T-helper 17 cell (primary cell): ENCODE data around the gene SESN3. TPM values are rescaled to one million over a fixed set of nuclear protein-coding genes. Genes with fewer than 3 reads are reported as not detected.

Experiments
- ATAC-seq: fragments of 150-1000 bp; cut with Tn5 transposase; 2 replicates; pipeline ENCODE4 v1.10.0; 2021; ENCODE audit warnings: mild to moderate bottlenecking, moderate library complexity
- DNase-seq, 3 donors: peaks; one replicate each; pipeline versions ENCODE4 v3.0.0 to v3.0.0-alpha.2; 2020 to 2021
- H3K9me3 ChIP-seq: one replicate; pipeline ENCODE4 v1.7.0; 2013; ENCODE audit warnings: low read length, mild to moderate bottlenecking; ENCODE audit not compliant: control insufficient read depth, poor library complexity, severe bottlenecking
- H3K27ac Mint-ChIP-seq: one replicate; pipeline ENCODE4 v1.8.0; 2022; ENCODE audit warnings: mild to moderate bottlenecking, moderate library complexity, mixed read lengths
- H3K27me3 Mint-ChIP-seq: one replicate; pipeline ENCODE4 v1.8.0; 2022; ENCODE audit warnings: mixed read lengths
- H3K36me3 Mint-ChIP-seq: one replicate; pipeline ENCODE4 v1.8.0; 2022; ENCODE audit warnings: low read depth, mixed read lengths
- H3K4me1 Mint-ChIP-seq: one replicate; pipeline ENCODE4 v1.8.0; 2022; ENCODE audit warnings: mild to moderate bottlenecking, mixed read lengths
- H3K4me3 Mint-ChIP-seq: one replicate; pipeline ENCODE4 v1.8.0; 2022; ENCODE audit warnings: mild to moderate bottlenecking, moderate library complexity, mixed read lengths
- total RNA-seq, 4 donors: library from RNA in 2 of 4; stranded (reverse) in 2 of 4; gene quantifications; one replicate each; pipeline ENCODE4 v1.2.3 and lab custom pipeline; 2022 to 2026

SESN3 gene
- total RNA-seq, 2 donors from 2014 or later = 48.7 to 53.0 TPM

DNA sequence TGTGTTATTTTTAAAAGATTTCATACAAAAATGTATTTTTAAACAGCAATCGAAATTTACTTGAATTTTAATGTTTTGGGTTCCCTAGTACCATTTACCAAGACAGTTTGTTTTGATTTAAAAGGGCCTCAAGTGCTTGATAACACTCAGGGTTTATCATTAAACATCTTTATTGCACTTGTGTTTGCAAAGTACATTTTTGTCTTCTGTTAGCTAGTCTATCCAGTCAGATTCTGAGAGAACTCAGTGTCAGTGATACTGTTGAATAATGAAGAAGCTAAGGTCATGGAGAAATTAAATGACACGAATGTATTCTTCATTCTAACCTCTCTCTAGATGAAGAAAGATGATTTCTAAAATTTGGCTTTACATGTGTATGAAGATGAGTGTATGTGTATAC lies 12.7 kb upstream of the SESN3 start:
- H3K36me3 Mint-ChIP-seq = peaks cover 2% of the 10 kb centered on the region
- H3K4me1 Mint-ChIP-seq = peaks cover 7% of the 10 kb centered on the region
- H3K27ac Mint-ChIP-seq = no peak overlapping the region
- H3K9me3 ChIP-seq = no peaks in the 10 kb centered on the region
- H3K4me3 Mint-ChIP-seq = no peak overlapping the region
- no peak for ATAC-seq
- DNase-seq = no peak
- peaks cover 14% of the 10 kb centered on the region for H3K27me3 Mint-ChIP-seq

GRCh38 chr11:95242845-95243605 lies 12.0 kb upstream of the SESN3 start:
- DNase-seq = no peak

GRCh38 chr11:95242091-95242844 lies 11.3 kb upstream of the SESN3 start:
- Mint-ChIP-seq H3K4me3 (no peak overlapping the region), H3K27me3 (peaks cover 14% of the 10 kb centered on the region), H3K36me3 (peaks cover 2% of the 10 kb centered on the region), H3K27ac (no peak overlapping the region), H3K4me1 (peaks cover 7% of the 10 kb centered on the region)
- ATAC-seq = no peak
- H3K9me3 ChIP-seq = no peaks in the 10 kb centered on the region
- DNase-seq = no peak

More at GRCh38 chr11:95242845-95243605, 12.0 kb upstream of the SESN3 start:
- H3K27ac Mint-ChIP-seq = no peak overlapping the region
- H3K4me3 Mint-ChIP-seq = no peak overlapping the region
- H3K4me1 Mint-ChIP-seq = peaks cover 7% of the 10 kb centered on the region
- H3K9me3 ChIP-seq = no peaks in the 10 kb centered on the region
- ATAC-seq = no peak
- H3K36me3 Mint-ChIP-seq = peaks cover 2% of the 10 kb centered on the region
- H3K27me3 Mint-ChIP-seq = peaks cover 14% of the 10 kb centered on the region

- Mint-ChIP-seq H3K4me3 (peak overlapping the region; percentile 67), H3K27me3 (peaks cover 14% of the 10 kb centered on the region), H3K36me3 (peaks cover 2% of the 10 kb centered on the region), H3K4me1 (peaks cover 7% of the 10 kb centered on the region), H3K27ac (no peak overlapping the region)
- no peak for ATAC-seq
- no peaks in the 10 kb centered on the region for H3K9me3 ChIP-seq
- DNase-seq = no peak
These were observed 10.7 kb upstream of the SESN3 start for GRCh38 chr11:95241681-95242081.

GRCh38 chr11:95239871-95240649 lies 9.1 kb upstream of the SESN3 start:
- Mint-ChIP-seq H3K4me1 (peaks cover 8% of the 10 kb centered on the region), H3K27me3 (peaks cover 8% of the 10 kb centered on the region), H3K27ac (no peak overlapping the region), H3K4me3 (no peak overlapping the region), H3K36me3 (no peaks in the 10 kb centered on the region)
- DNase-seq (no peak), ATAC-seq (no peak)
- H3K9me3 ChIP-seq = no peaks in the 10 kb centered on the region

DNA sequence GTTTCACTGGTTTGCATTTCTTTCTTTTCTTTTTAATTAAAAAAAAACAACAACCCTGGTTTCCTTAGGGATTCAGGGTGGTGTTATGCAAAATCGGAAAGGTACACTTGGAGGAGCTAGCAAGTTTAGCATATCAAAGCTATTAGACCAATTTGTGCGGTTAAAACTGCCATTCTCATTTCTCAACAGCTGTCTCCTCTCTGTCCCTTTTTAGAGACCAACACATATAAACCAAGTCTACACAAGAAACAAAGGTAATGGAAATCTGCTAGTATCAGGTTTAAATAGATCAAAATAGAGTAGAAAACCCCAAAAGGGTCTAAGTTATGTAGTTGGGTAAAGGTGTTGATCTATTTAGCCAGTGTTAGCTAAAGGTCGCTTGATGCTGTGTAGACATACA lies 1.7 kb upstream of the SESN3 start:
- no peak overlapping the region for H3K4me3 Mint-ChIP-seq
- no peaks in the 10 kb centered on the region for H3K9me3 ChIP-seq
- H3K4me1 Mint-ChIP-seq = peaks cover 32% of the 10 kb centered on the region
- DNase-seq = no peak
- H3K36me3 Mint-ChIP-seq = no peaks in the 10 kb centered on the region
- H3K27ac Mint-ChIP-seq = no peak overlapping the region
- no peaks in the 10 kb centered on the region for H3K27me3 Mint-ChIP-seq
- ATAC-seq = no peak

GRCh38 chr11:95231881-95232605 lies 1.0 kb upstream of the SESN3 start:
- ATAC-seq = peak; percentile 35
- Mint-ChIP-seq H3K27me3 (no peaks in the 10 kb centered on the region), H3K4me1 (peaks cover 34% of the 10 kb centered on the region), H3K36me3 (no peaks in the 10 kb centered on the region), H3K27ac (no peak overlapping the region), H3K4me3 (no peak overlapping the region)
- no peaks in the 10 kb centered on the region for H3K9me3 ChIP-seq
- DNase-seq = peak; percentile 55 to 58 (median 55)

DNA sequence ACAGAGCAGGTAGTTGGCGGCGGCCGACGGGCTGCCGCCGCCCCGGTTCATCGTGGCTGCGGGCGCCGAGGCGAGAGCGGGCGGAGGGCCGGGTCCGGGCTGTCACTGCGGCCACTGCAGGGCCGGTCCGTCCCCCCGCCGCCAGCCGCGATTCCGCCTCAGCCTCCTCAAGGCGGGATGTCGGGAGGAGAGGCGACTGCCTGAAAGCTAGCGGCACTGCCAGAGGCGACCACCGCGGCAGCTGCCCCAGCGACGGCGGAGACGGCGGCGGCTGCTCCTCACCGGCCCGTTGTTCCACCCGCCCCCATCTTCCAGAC lies 234 bp downstream of the SESN3 start:
- DNase-seq (no peak), ATAC-seq (no peak)

DNA sequence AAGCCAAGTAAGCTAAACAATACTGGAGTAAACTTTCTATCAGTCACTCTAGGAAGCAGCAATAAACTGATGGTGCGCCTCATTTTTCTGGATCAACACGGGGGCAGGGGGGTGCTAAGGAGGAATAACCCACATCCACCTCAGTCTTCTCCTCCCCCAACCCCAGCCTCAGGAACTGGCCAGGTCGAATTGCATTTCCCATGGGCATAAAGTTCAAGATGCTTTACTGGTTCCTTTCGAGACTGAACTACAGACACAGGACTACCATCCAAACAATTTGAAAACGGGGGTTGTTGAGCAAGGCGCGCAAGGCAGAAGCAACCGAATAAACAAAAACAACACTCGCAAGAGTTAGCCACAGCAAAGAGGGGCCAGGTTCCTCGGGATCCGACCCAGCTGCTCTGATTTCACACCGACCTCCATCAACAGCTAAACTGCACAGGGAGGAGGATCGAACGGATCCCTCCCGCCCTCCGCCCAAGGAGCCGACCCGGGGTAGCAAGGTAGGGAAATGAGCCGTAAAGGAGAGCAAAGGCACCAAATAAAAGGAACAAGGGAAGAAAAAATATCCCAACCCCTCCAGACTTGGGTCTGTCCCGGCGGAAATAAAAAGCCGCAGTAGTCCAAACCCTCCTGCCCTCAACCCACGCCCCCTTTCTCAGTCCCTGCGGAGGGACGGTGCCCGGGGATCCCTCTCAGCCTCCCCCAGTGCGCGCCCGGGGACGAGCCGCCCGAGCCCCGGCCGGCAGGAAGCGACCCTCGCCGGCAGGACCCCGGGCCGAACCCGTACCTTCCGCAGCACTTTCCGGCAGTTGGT lies 801 bp downstream of the SESN3 start:
- ATAC-seq = no peak

More for the DNA sequence above, 234 bp downstream of the SESN3 start:
- H3K36me3 Mint-ChIP-seq = no peaks in the 10 kb centered on the region
- no peak overlapping the region for H3K27ac Mint-ChIP-seq
- H3K4me1 Mint-ChIP-seq = peaks cover 37% of the 10 kb centered on the region
- no peaks in the 10 kb centered on the region for H3K27me3 Mint-ChIP-seq
- H3K4me3 Mint-ChIP-seq = no peak overlapping the region
- no peaks in the 10 kb centered on the region for H3K9me3 ChIP-seq

DNA sequence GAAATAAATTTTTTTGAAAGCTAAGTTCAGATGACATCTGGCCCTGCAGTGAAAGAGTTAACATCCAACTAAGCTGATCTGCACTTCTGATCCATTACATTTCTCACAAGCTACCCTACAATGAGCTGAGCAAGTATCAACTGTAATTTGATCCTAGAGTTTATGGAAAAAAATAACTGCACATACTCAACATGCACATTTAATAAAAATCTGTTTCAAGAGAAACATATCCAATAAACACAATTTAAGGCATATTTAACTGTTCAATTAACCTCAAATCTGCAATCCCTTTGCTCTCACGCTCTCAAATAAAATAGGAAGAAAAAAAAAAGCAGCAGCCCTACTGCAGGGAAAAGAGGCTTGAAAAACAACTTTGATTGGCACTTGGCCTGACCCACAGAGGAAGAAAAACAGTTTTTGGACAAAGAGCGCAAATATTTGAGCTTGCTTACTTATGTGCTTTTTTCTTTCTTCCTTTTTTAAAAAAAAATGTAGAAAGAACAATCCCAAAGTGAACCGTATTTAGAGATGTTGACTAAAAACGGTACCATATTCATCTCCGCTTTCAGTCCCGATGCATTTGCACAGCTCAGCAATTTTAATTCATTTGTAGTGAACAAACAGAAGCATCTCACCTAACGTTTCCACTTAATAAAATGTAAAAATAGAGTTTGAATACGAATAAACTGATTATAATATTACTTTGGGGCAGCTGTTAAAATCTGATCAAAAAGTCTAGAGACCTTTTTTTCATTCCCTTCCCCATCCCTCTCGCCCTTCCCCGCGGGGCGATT lies 1.6 kb downstream of the SESN3 start:
- H3K4me1 Mint-ChIP-seq = peaks cover 32% of the 10 kb centered on the region
- H3K4me3 Mint-ChIP-seq = no peak overlapping the region
- DNase-seq (no peak), ATAC-seq (no peak)
- peak overlapping the region; percentile 92 for H3K27ac Mint-ChIP-seq
- H3K27me3 Mint-ChIP-seq = no peaks in the 10 kb centered on the region
- no peaks in the 10 kb centered on the region for H3K36me3 Mint-ChIP-seq
- H3K9me3 ChIP-seq = no peaks in the 10 kb centered on the region

More for the DNA sequence above, 801 bp downstream of the SESN3 start:
- no peaks in the 10 kb centered on the region for H3K36me3 Mint-ChIP-seq
- no peaks in the 10 kb centered on the region for H3K9me3 ChIP-seq
- H3K27ac Mint-ChIP-seq = peak overlapping the region; percentile 92
- peaks cover 34% of the 10 kb centered on the region for H3K4me1 Mint-ChIP-seq
- DNase-seq = peak in 1 of 3 donors; percentile 18
- H3K27me3 Mint-ChIP-seq = no peaks in the 10 kb centered on the region
- H3K4me3 Mint-ChIP-seq = no peak overlapping the region

DNA sequence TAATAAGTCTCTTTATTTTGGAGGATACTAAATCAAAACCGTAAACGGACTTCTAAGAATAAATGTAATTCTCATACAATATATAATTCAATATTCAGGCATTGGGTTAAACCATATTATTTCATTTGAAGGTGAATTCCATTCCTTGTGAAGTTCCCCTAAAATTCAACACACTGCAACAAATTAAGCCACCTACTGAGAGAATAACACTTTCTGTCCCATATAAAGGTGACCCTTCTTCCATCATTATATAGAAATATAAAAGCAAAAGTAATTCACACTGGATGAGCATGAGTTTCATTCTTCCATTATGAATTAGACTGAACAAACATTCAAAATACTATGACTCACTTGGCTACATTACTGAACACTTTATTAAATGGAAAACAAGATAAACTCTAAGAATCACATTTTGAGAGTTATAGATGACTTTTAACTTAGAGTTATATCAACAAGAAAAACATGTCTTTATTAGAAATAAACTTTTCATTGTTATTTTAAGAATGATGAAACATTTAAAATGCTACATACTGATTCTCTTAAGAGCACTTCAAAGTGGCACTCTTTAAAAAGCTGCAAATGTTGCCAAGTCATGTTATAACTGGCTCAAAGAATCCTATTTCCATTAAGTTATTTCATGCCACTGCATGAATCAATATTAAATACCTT lies 2.8 kb downstream of the SESN3 start:
- Mint-ChIP-seq H3K4me1 (peaks cover 27% of the 10 kb centered on the region), H3K27ac (no peak overlapping the region), H3K27me3 (no peaks in the 10 kb centered on the region), H3K4me3 (peak overlapping the region; percentile 21), H3K36me3 (no peaks in the 10 kb centered on the region)
- DNase-seq (no peak), ATAC-seq (no peak)
- no peaks in the 10 kb centered on the region for H3K9me3 ChIP-seq
